ENCODE measurements around the gene TRAF6. TPM values are rescaled to one million over a fixed set of nuclear protein-coding genes. Genes with fewer than 3 reads are reported as not detected.
"Not testable (repeated sequence)": the region's sequence is repeated elsewhere in the genome, so short reads cannot be mapped to it uniquely, and the experiment has no call there.

TRAF6 gene
- total RNA-seq, 4 donors from 2014 or later = 10.7 to 16.0 (median 13.3) TPM

DNA sequence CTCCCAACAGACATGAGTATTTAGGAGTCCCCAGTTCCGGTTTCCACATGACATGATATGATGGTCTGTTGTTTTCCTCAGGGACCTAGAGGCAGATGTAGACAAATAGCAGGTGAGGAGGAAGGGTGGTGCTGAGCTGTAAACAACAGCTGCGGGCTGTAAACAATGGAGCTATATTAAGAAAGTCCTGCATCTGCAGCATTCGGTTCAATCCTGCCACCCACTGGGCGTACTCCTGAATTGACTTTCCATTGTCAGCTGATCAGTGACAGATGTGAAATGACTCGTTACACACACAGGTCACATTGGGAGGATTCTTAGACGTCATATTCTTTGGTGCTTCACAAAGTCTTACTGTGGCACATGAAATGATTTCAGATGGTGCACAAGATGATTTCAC lies 30.9 kb upstream of the TRAF6 start:
- intact Hi-C loops (cut with DNase I; ENCODE audit: low total_unique reads) = no loop called here
- no peak overlapping the region for H3K4me3 ChIP-seq (ENCODE audit: low read depth, poor library complexity, severe bottlenecking)
- 33 to 42% methylated on average over 6 of the region's 6 CpGs for WGBS, 2 donors
- TF ChIP-seq, protein P1, sequence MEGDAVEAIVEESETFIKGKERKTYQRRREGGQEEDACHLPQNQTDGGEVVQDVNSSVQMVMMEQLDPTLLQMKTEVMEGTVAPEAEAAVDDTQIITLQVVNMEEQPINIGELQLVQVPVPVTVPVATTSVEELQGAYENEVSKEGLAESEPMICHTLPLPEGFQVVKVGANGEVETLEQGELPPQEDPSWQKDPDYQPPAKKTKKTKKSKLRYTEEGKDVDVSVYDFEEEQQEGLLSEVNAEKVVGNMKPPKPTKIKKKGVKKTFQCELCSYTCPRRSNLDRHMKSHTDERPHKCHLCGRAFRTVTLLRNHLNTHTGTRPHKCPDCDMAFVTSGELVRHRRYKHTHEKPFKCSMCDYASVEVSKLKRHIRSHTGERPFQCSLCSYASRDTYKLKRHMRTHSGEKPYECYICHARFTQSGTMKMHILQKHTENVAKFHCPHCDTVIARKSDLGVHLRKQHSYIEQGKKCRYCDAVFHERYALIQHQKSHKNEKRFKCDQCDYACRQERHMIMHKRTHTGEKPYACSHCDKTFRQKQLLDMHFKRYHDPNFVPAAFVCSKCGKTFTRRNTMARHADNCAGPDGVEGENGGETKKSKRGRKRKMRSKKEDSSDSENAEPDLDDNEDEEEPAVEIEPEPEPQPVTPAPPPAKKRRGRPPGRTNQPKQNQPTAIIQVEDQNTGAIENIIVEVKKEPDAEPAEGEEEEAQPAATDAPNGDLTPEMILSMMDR (IDR thresholded peaks at IDR 0.05) = no peak
- TF ChIP-seq POLR2A (IDR thresholded peaks at IDR 0.05) = no peak
- DNase-seq (ENCODE audit: low spot score in 2 of 2) = no peak

DNA sequence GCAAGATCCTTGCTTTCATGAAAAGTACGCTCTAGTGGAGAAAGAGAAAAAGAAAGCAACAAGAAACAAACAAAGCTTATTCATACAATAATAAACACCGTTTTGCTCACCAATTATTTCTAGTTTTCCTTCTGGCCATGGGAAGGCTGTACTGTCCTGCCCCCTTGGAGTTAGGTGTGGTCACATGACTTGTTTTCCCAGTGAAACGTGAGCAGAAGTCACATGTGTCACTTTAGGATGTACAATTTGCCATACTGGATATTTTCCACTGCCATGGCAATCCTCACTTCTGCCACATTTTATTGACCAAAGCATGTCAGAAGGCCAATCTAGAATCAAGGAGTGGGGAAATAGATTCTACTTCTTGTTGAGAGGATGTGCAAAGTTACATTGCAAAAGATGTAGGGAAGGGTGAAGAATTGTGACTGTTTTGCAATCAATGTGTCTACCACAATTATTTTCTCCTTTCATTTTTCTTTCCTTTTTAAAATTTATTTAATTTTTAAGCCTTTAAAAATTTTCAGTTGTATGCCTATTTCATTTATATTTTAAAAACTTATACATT lies 24.3 kb upstream of the TRAF6 start:
- WGBS, 2 donors = 73 to 76% methylated on average over 3 of the region's 3 CpGs

DNA sequence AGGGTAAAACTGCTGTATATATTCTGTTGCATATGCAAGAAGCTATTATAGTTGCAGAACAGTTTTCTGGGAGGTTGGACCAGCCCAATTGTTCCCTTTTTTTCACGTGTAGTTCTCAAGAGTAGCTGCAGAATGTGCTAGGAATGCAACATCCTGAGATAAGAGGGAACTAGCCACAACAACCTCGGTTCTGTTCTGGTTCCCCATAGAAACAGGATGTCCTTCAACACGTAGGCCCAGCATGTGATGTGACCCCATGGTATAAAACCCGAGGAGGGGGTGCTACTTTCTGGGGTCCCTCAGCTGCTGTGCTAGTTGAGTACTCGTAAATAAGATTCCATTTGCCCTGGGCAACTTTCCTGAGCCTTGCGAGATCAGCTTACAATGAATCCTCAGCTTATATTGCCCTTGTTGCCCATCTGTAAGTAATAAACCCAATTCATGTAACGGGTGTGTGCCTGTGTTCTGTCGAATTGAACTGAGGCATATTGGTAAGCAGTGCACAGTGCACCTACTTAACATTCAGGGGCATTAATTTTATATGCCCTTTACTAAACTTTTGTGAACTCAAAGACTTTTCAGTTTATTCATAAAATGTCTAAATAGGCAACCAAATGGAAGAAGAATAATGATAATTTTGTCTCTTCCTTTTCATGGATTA lies 23.0 kb upstream of the TRAF6 start:
- no peak for TF ChIP-seq POLR2A (IDR thresholded peaks at IDR 0.05)
- TF ChIP-seq, protein P1 (IDR thresholded peaks at IDR 0.05) = no peak

More for the DNA sequence above, 24.3 kb upstream of the TRAF6 start:
- intact Hi-C loops (cut with DNase I; ENCODE audit: low total_unique reads) = no loop called here
- no peak overlapping the region for H3K4me3 ChIP-seq (ENCODE audit: low read depth, poor library complexity, severe bottlenecking)
- DNase-seq (ENCODE audit: low spot score in 2 of 2) = no peak
- TF ChIP-seq, protein P1 (IDR thresholded peaks at IDR 0.05) = no peak
- TF ChIP-seq POLR2A (IDR thresholded peaks at IDR 0.05) = no peak

DNA sequence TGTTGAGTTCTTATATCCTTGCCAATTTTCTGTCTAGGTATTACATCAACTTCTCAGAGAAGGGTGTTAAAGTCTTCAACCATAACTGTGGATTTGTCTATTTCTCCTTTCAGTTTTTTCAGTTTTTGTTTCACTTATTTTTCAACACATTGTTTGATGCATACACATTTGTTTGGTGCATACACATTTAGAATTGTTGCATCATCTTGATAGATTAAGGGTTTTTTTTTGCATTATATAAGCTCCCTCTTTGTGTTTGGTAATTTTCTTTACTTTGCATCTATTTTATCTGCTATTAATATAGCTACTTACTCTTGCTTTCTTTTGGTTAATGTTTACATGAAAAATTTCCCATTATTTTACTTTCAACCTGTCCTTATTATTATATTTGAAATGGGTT lies 20.8 kb upstream of the TRAF6 start:
- DNase-seq (ENCODE audit: low spot score in 2 of 2) = no peak
- TF ChIP-seq POLR2A (IDR thresholded peaks at IDR 0.05) = no peak
- TF ChIP-seq, protein P1 (IDR thresholded peaks at IDR 0.05) = no peak
- intact Hi-C loops (cut with DNase I; ENCODE audit: low total_unique reads) = no loop called here
- no peak overlapping the region for H3K4me3 ChIP-seq (ENCODE audit: low read depth, poor library complexity, severe bottlenecking)

More for the DNA sequence above, 23.0 kb upstream of the TRAF6 start:
- WGBS, 2 donors = 37 to 42% methylated on average over 8 of the region's 8 CpGs
- no peak overlapping the region for H3K4me3 ChIP-seq (ENCODE audit: low read depth, poor library complexity, severe bottlenecking)
- no peak for DNase-seq (ENCODE audit: low spot score in 2 of 2)
- intact Hi-C loops (cut with DNase I; ENCODE audit: low total_unique reads) = no loop called here

DNA sequence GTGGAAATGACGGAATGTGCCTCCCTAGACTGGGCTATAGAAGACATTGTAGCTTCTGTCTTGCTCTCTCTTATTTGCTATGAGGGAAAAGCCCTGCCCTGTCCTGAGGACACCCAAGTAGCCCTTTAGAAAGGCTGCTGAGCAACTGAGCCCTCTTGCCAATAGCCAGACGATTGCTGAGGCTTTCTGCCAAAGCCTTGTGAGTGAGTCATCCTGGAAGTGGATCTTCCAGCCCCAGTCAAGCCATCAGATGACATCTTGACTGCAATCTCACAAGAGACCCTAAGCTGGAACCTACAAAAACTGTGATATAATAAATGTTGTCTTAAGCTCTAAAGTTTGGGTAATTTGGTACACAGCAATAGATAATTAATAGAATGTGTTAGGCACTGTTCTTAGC lies 3.9 kb upstream of the TRAF6 start:
- WGBS, 2 donors = 47 to 53% methylated on average over 2 of the region's 2 CpGs
- H3K4me3 ChIP-seq (ENCODE audit: low read depth, poor library complexity, severe bottlenecking) = no peak overlapping the region
- no peak for DNase-seq (ENCODE audit: low spot score in 2 of 2)
- no peak for TF ChIP-seq POLR2A (IDR thresholded peaks at IDR 0.05)
- TF ChIP-seq, protein P1 (IDR thresholded peaks at IDR 0.05) = no peak
- intact Hi-C loops (cut with DNase I; ENCODE audit: low total_unique reads) = no loop called here

DNA sequence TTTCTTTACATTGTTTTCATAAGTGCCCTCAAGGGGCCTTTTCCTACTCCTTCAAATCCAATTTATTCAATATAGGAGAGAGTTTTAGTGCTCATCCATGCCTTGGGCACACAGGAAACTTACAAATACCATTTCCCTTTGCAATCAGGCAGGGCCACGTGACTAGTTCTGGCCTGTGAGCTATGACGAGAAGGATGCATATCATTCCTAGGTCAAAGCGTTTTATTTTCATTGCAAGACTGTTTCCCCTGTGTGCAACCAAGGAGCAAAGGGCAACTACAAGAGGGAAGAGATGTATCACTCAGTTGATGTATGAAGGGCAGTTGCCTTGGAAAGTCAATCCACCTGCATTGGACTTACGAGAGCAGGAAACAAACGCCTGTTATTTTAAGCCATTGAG lies 1.9 kb upstream of the TRAF6 start:
- 67 to 76% methylated on average over 5 of the region's 5 CpGs for WGBS, 2 donors
- no peak overlapping the region for H3K4me3 ChIP-seq (ENCODE audit: low read depth, poor library complexity, severe bottlenecking)
- intact Hi-C loops (cut with DNase I; ENCODE audit: low total_unique reads) = no loop called here
- TF ChIP-seq, protein P1 (IDR thresholded peaks at IDR 0.05) = no peak
- TF ChIP-seq POLR2A (IDR thresholded peaks at IDR 0.05) = no peak
- DNase-seq (ENCODE audit: low spot score in 2 of 2) = no peak

DNA sequence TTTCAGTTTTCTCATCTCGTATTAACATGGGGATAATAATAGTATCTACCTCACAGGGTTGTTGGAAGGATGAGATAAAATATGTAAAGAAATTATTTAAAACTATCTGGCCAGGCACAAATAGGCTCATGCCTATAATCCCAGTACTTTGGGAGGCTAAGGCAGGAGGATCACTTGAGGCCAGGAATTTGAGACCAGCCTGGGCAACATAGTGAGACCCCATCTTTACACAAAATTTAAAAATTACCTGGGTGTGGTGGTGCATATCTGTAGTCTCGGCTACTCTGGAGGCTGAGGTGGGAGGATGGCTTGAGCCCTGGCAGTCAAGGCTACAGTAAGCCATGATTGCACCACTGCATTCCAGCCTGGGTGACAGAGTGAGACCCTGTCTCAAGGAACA lies 990 bp upstream of the TRAF6 start:
- H3K4me3 ChIP-seq (ENCODE audit: low read depth, poor library complexity, severe bottlenecking); DNase-seq (ENCODE audit: low spot score in 2 of 2); intact Hi-C loops (cut with DNase I; ENCODE audit: low total_unique reads): not testable (repeated sequence)
- 55 to 68% methylated on average over 2 of the region's 2 CpGs for WGBS, 2 donors

All from lower leg skin (tissue), 4 donors.